GM18870 (cell line): ENCODE results near the gene TTC34.
"Not testable (repeated sequence)": the region's sequence is repeated elsewhere in the genome, so short reads cannot be mapped to it uniquely, and the experiment has no call there.

Experiments
- ATAC-seq: cut with Tn5 transposase; IDR thresholded peaks from one replicate; pipeline ENCODE4 v1.9.1; 2021; ENCODE audit warnings: moderate library complexity; ENCODE audit not compliant: unreplicated experiment

The TTC34 gene

GRCh38 chr1:2685671-2686070, 115.8 kb downstream of the TTC34 start:
- ATAC-seq: not testable (repeated sequence)

- not testable (repeated sequence) for ATAC-seq
Measured at GRCh38 chr1:2684878-2685277, 116.6 kb downstream of the TTC34 start.

GRCh38 chr1:2684000-2684399, 117.5 kb downstream of the TTC34 start:
- not testable (repeated sequence) for ATAC-seq

GRCh38 chr1:2683321-2683741, 118.2 kb downstream of the TTC34 start:
- not testable (repeated sequence) for ATAC-seq

GRCh38 chr1:2682879-2683278, 118.6 kb downstream of the TTC34 start:
- ATAC-seq: not testable (repeated sequence)

GRCh38 chr1:2676726-2677125, 124.8 kb downstream of the TTC34 start:
- not testable (repeated sequence) for ATAC-seq

- not testable (repeated sequence) for ATAC-seq
Measured at GRCh38 chr1:2671656-2672055, 129.8 kb downstream of the TTC34 start.

GRCh38 chr1:2659806-2660205, 141.7 kb downstream of the TTC34 start:
- ATAC-seq: not testable (repeated sequence)

GRCh38 chr1:2657909-2658308, 143.6 kb downstream of the TTC34 start:
- not testable (repeated sequence) for ATAC-seq

GRCh38 chr1:2657124-2657523, 144.4 kb downstream of the TTC34 start:
- ATAC-seq: not testable (repeated sequence)

GRCh38 chr1:2655598-2656434, 145.7 kb downstream of the TTC34 start:
- not testable (repeated sequence) for ATAC-seq

GRCh38 chr1:2654443-2654948, 147.0 kb downstream of the TTC34 start:
- not testable (repeated sequence) for ATAC-seq

- ATAC-seq: not testable (repeated sequence)
Measured at GRCh38 chr1:2653741-2654442, 147.6 kb downstream of the TTC34 start.

GRCh38 chr1:2652926-2653571, 148.4 kb downstream of the TTC34 start:
- not testable (repeated sequence) for ATAC-seq

GRCh38 chr1:2652152-2652925, 149.2 kb downstream of the TTC34 start:
- ATAC-seq: not testable (repeated sequence)

GRCh38 chr1:2650967-2651645, 150.4 kb downstream of the TTC34 start:
- no peak for ATAC-seq

GRCh38 chr1:2646837-2647236, 154.7 kb downstream of the TTC34 start:
- no peak for ATAC-seq

GRCh38 chr1:2645776-2646175, 155.7 kb downstream of the TTC34 start:
- ATAC-seq: no peak

GRCh38 chr1:2645143-2645542, 156.3 kb downstream of the TTC34 start:
- no peak for ATAC-seq

- ATAC-seq: no peak
Measured at GRCh38 chr1:2644591-2645101, 156.8 kb downstream of the TTC34 start.
